Measurements from ENCODE around the gene NME9. TPM values are rescaled to one million over a fixed set of nuclear protein-coding genes. Genes with fewer than 3 reads are reported as not detected.

Gene NME9
- total and polyA plus RNA-seq, 4 experiments from 2014 or later: 0.80 to 1.4 (median 1.1) TPM

- intact Hi-C loops (cut with micrococcal nuclease): no loop called here
- Mint-ChIP-seq H3K27ac (no peak overlapping the region), H3K27me3 (peaks cover 1 to 2% of the 10 kb centered on the region in 2 donors), H3K36me3 (no peaks in the 10 kb centered on the region), H3K4me3 (no peak overlapping the region), H3K9me3 (no peaks in the 10 kb centered on the region), H3K4me1 (no peaks in the 10 kb centered on the region)
- ChIA-PET POLR2A (ENCODE audit: partially characterized antibody) (no interaction called here), CTCF (ENCODE audit: partially characterized antibody) (no interaction called here)
- H3K4me1 ChIP-seq (ENCODE audit: insufficient read depth, low read length): no peaks in the 10 kb centered on the region
- H3K9me3 ChIP-seq (ENCODE audit: control insufficient read depth in 1 of 2, low read length in 2 of 2): no peaks in the 10 kb centered on the region
- H3K27me3 ChIP-seq (ENCODE audit: insufficient read depth, low read length): peaks cover 3% of the 10 kb centered on the region
- H3K4me3 ChIP-seq (ENCODE audit: low read length in 2 of 2): no peak overlapping the region
- no peak for DNase-seq
- H3K36me3 ChIP-seq (ENCODE audit: insufficient read depth, low read length): no peaks in the 10 kb centered on the region
- H3K27ac ChIP-seq (ENCODE audit: low read depth, low read length): no peak overlapping the region
Measured at GRCh38 chr3:138360869-138361525, 31.3 kb upstream of the NME9 start.

- Histone ChIP-seq H3K27ac (ENCODE audit: low read depth, low read length) (no peak overlapping the region), H3K9me3 (ENCODE audit: control insufficient read depth in 1 of 2, low read length in 2 of 2) (no peaks in the 10 kb centered on the region), H3K27me3 (ENCODE audit: insufficient read depth, low read length) (peaks cover 3% of the 10 kb centered on the region), H3K36me3 (ENCODE audit: insufficient read depth, low read length) (no peaks in the 10 kb centered on the region), H3K4me1 (ENCODE audit: insufficient read depth, low read length) (no peaks in the 10 kb centered on the region), H3K4me3 (ENCODE audit: low read length in 2 of 2) (no peak overlapping the region)
- intact Hi-C loops (cut with micrococcal nuclease): no loop called here
- no peaks in the 10 kb centered on the region for H3K36me3 Mint-ChIP-seq
- no peak for DNase-seq
- H3K9me3 Mint-ChIP-seq: no peaks in the 10 kb centered on the region
- ChIA-PET CTCF (ENCODE audit: partially characterized antibody) (no interaction called here), POLR2A (ENCODE audit: partially characterized antibody) (no interaction called here)
- H3K27me3 Mint-ChIP-seq: peaks cover 1 to 2% of the 10 kb centered on the region in 2 donors
- H3K27ac Mint-ChIP-seq: no peak overlapping the region
- no peak overlapping the region for H3K4me3 Mint-ChIP-seq
- H3K4me1 Mint-ChIP-seq: no peaks in the 10 kb centered on the region
Measured at GRCh38 chr3:138359919-138360868, 30.5 kb upstream of the NME9 start.

GRCh38 chr3:138359148-138359918, 29.7 kb upstream of the NME9 start:
- Mint-ChIP-seq H3K27ac (no peak overlapping the region), H3K4me3 (no peak overlapping the region), H3K36me3 (no peaks in the 10 kb centered on the region), H3K9me3 (no peaks in the 10 kb centered on the region), H3K4me1 (no peaks in the 10 kb centered on the region), H3K27me3 (peaks cover 1 to 2% of the 10 kb centered on the region in 2 donors)
- ChIA-PET CTCF (ENCODE audit: partially characterized antibody) (no interaction called here), POLR2A (ENCODE audit: partially characterized antibody) (no interaction called here)
- Histone ChIP-seq H3K36me3 (ENCODE audit: insufficient read depth, low read length) (no peaks in the 10 kb centered on the region), H3K27ac (ENCODE audit: low read depth, low read length) (no peak overlapping the region), H3K4me1 (ENCODE audit: insufficient read depth, low read length) (no peaks in the 10 kb centered on the region), H3K27me3 (ENCODE audit: insufficient read depth, low read length) (no peaks in the 10 kb centered on the region), H3K4me3 (ENCODE audit: low read length in 2 of 2) (no peak overlapping the region), H3K9me3 (ENCODE audit: control insufficient read depth in 1 of 2, low read length in 2 of 2) (no peaks in the 10 kb centered on the region)
- intact Hi-C loops (cut with micrococcal nuclease): no loop called here
- DNase-seq: no peak

- H3K27me3 ChIP-seq (ENCODE audit: insufficient read depth, low read length): no peaks in the 10 kb centered on the region
- CTCF ChIA-PET (ENCODE audit: partially characterized antibody): no interaction called here
Measured at GRCh38 chr3:138356730-138357405, 27.2 kb upstream of the NME9 start.

GRCh38 chr3:138355071-138355470, 25.4 kb upstream of the NME9 start:
- ChIA-PET POLR2A (ENCODE audit: partially characterized antibody) (no interaction called here), CTCF (ENCODE audit: partially characterized antibody) (interaction anchor here (0.8 kb wide), 1 partner anchor 286 kb away, joined by 3 read pairs; no protein-coding TSS in a partner anchor)
- H3K27me3 Mint-ChIP-seq: peaks cover 3 to 4% of the 10 kb centered on the region in 2 donors
- no peak overlapping the region for H3K4me3 Mint-ChIP-seq
- Histone ChIP-seq H3K27ac (ENCODE audit: low read depth, low read length) (no peak overlapping the region), H3K4me1 (ENCODE audit: insufficient read depth, low read length) (no peaks in the 10 kb centered on the region), H3K36me3 (ENCODE audit: insufficient read depth, low read length) (no peaks in the 10 kb centered on the region), H3K4me3 (ENCODE audit: low read length in 2 of 2) (no peak overlapping the region), H3K9me3 (ENCODE audit: control insufficient read depth in 1 of 2, low read length in 2 of 2) (no peaks in the 10 kb centered on the region), H3K27me3 (ENCODE audit: insufficient read depth, low read length) (no peaks in the 10 kb centered on the region)
- no peak overlapping the region for H3K27ac Mint-ChIP-seq
- no peaks in the 10 kb centered on the region for H3K9me3 Mint-ChIP-seq
- DNase-seq: no peak
- no peaks in the 10 kb centered on the region for H3K36me3 Mint-ChIP-seq
- no peaks in the 10 kb centered on the region for H3K4me1 Mint-ChIP-seq
- intact Hi-C loops (cut with micrococcal nuclease): no loop called here

More at GRCh38 chr3:138356730-138357405, 27.2 kb upstream of the NME9 start:
- no peaks in the 10 kb centered on the region for H3K4me1 Mint-ChIP-seq
- H3K9me3 Mint-ChIP-seq: no peaks in the 10 kb centered on the region
- intact Hi-C loops (cut with micrococcal nuclease): no loop called here
- Histone ChIP-seq H3K4me1 (ENCODE audit: insufficient read depth, low read length) (no peaks in the 10 kb centered on the region), H3K27ac (ENCODE audit: low read depth, low read length) (no peak overlapping the region), H3K4me3 (ENCODE audit: low read length in 2 of 2) (no peak overlapping the region), H3K36me3 (ENCODE audit: insufficient read depth, low read length) (no peaks in the 10 kb centered on the region), H3K9me3 (ENCODE audit: control insufficient read depth in 1 of 2, low read length in 2 of 2) (no peaks in the 10 kb centered on the region)
- POLR2A ChIA-PET (ENCODE audit: partially characterized antibody): no interaction called here
- DNase-seq: no peak
- H3K27ac Mint-ChIP-seq: no peak overlapping the region
- no peak overlapping the region for H3K4me3 Mint-ChIP-seq
- no peaks in the 10 kb centered on the region for H3K36me3 Mint-ChIP-seq
- peaks cover 0 to 4% of the 10 kb centered on the region in 2 donors for H3K27me3 Mint-ChIP-seq

GRCh38 chr3:138354376-138354775, 24.7 kb upstream of the NME9 start:
- Histone ChIP-seq H3K36me3 (ENCODE audit: insufficient read depth, low read length) (no peaks in the 10 kb centered on the region), H3K4me3 (ENCODE audit: low read length in 2 of 2) (no peak overlapping the region), H3K9me3 (ENCODE audit: control insufficient read depth in 1 of 2, low read length in 2 of 2) (no peaks in the 10 kb centered on the region), H3K4me1 (ENCODE audit: insufficient read depth, low read length) (no peaks in the 10 kb centered on the region), H3K27me3 (ENCODE audit: insufficient read depth, low read length) (no peaks in the 10 kb centered on the region), H3K27ac (ENCODE audit: low read depth, low read length) (no peak overlapping the region)
- no peak for DNase-seq
- Mint-ChIP-seq H3K27me3 (peaks cover 4 to 8% of the 10 kb centered on the region in 2 donors), H3K36me3 (no peaks in the 10 kb centered on the region), H3K4me1 (no peaks in the 10 kb centered on the region), H3K9me3 (no peaks in the 10 kb centered on the region), H3K4me3 (no peak overlapping the region), H3K27ac (no peak overlapping the region)
- intact Hi-C loops (cut with micrococcal nuclease): no loop called here
- ChIA-PET CTCF (ENCODE audit: partially characterized antibody) (no interaction called here), POLR2A (ENCODE audit: partially characterized antibody) (no interaction called here)

Data from CD4-positive, alpha-beta memory T cell (primary cell).